GM18907 (cell line): ENCODE results near the gene GPR45.
"Not testable (repeated sequence)": the region's sequence is repeated elsewhere in the genome, so short reads cannot be mapped to it uniquely, and the experiment has no call there.

ENCODE experiments used
- ATAC-seq: cut with Tn5 transposase; IDR thresholded peaks from one replicate; pipeline ENCODE4 v1.9.1; 2021; ENCODE audit warnings: mild to moderate bottlenecking, moderate library complexity; ENCODE audit not compliant: unreplicated experiment

GPR45 gene

GRCh38 chr2:105241443-105241842, at the start of gene GPR45:
Gene GPR45 (plus strand): TSS chr2:105241743. CDS start chr2:105241859, 116 bp downstream.
- ATAC-seq = no peak

- no peak for ATAC-seq
Observed at GRCh38 chr2:105194022-105194675, 47.4 kb upstream of the GPR45 start.

GRCh38 chr2:105196651-105197050, 44.9 kb upstream of the GPR45 start:
- no peak for ATAC-seq

- no peak for ATAC-seq
Observed at GRCh38 chr2:105215586-105216192, 25.9 kb upstream of the GPR45 start.

- ATAC-seq = no peak
Observed at GRCh38 chr2:105220604-105221003, 20.9 kb upstream of the GPR45 start.

- ATAC-seq = no peak
Observed at GRCh38 chr2:105224444-105224843, 17.1 kb upstream of the GPR45 start.

GRCh38 chr2:105231232-105231619, 10.3 kb upstream of the GPR45 start:
- ATAC-seq = no peak

- peak; percentile 82 for ATAC-seq
Observed at GRCh38 chr2:105235388-105236059, 6.0 kb upstream of the GPR45 start.

GRCh38 chr2:105236060-105236424, 5.5 kb upstream of the GPR45 start:
- ATAC-seq = no peak

GRCh38 chr2:105237045-105237765, 4.3 kb upstream of the GPR45 start:
- no peak for ATAC-seq

- no peak for ATAC-seq
Observed at GRCh38 chr2:105238664-105239240, 2.8 kb upstream of the GPR45 start.

- ATAC-seq = no peak
Observed at GRCh38 chr2:105239924-105240323, 1.6 kb upstream of the GPR45 start.

GRCh38 chr2:105242286-105242993, 897 bp downstream of the GPR45 start:
- no peak for ATAC-seq

- no peak for ATAC-seq
Observed at GRCh38 chr2:105243961-105244360, 2.4 kb downstream of the GPR45 start.

GRCh38 chr2:105244451-105244850, 2.9 kb downstream of the GPR45 start:
- ATAC-seq = no peak

- ATAC-seq = no peak
Observed at GRCh38 chr2:105248316-105249070, 7.0 kb downstream of the GPR45 start.

GRCh38 chr2:105249181-105249580, 7.6 kb downstream of the GPR45 start:
- ATAC-seq = no peak

GRCh38 chr2:105249891-105250290, 8.3 kb downstream of the GPR45 start:
- no peak for ATAC-seq

- not testable (repeated sequence) for ATAC-seq
Observed at GRCh38 chr2:105251016-105251648, 9.6 kb downstream of the GPR45 start.
